GM12864 (cell line): ENCODE measurements around the gene OBSCN.

ENCODE experiments used
- DNase-seq: peaks from one replicate; pipeline ENCODE4 v3.0.0-alpha.2; 2011; ENCODE audit warnings: low read depth
- H3K4me3 ChIP-seq: 2 replicates; pipeline ENCODE4 v1.5.1; 2011; ENCODE audit warnings: mild to moderate bottlenecking, low read depth, low read length, control low read depth
- TF ChIP-seq, protein P1 (sequence below): IDR thresholded peaks from 2 replicates; pipeline ENCODE4 v1.5.1; 2011; ENCODE audit warnings: low read depth, mild to moderate bottlenecking, moderate library complexity, low read length, control low read depth, inconsistent platforms; ENCODE audit errors: missing control alignments

The OBSCN gene

DNA sequence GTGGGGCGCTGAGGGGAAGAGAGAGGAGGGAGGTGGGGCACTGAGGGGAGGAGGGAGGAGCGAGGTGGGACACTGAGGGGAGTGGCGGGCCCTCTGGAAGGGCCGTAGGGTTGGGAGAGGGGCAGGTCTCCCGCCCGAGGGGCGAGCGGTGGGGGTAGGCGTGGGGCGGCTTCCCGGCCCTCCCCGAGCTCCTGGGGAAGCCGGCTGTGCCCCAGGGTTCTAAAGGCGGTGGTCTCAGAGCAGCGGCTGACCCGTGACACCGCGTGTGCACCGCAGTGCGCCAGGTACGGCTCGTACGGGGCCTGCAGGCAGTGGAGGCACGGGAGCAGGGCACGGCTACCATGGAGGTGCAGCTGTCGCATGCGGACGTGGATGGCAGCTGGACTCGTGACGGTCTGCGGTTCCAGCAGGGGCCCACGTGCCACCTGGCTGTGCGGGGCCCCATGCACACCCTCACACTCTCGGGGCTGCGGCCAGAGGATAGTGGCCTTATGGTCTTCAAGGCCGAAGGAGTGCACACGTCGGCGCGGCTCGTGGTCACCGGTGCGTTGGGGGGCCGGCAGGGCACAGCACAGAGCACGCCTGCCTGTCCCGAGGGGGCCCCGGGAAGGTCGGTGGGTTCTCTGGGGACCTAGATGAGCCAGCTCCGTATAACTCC, 68.5 kb downstream of the OBSCN start:
- TF ChIP-seq, protein P1, sequence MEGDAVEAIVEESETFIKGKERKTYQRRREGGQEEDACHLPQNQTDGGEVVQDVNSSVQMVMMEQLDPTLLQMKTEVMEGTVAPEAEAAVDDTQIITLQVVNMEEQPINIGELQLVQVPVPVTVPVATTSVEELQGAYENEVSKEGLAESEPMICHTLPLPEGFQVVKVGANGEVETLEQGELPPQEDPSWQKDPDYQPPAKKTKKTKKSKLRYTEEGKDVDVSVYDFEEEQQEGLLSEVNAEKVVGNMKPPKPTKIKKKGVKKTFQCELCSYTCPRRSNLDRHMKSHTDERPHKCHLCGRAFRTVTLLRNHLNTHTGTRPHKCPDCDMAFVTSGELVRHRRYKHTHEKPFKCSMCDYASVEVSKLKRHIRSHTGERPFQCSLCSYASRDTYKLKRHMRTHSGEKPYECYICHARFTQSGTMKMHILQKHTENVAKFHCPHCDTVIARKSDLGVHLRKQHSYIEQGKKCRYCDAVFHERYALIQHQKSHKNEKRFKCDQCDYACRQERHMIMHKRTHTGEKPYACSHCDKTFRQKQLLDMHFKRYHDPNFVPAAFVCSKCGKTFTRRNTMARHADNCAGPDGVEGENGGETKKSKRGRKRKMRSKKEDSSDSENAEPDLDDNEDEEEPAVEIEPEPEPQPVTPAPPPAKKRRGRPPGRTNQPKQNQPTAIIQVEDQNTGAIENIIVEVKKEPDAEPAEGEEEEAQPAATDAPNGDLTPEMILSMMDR = no peak
- no peak for DNase-seq
- H3K4me3 ChIP-seq = peak overlapping the region; percentile 2; the same call in 1 of the 2 replicates

DNA sequence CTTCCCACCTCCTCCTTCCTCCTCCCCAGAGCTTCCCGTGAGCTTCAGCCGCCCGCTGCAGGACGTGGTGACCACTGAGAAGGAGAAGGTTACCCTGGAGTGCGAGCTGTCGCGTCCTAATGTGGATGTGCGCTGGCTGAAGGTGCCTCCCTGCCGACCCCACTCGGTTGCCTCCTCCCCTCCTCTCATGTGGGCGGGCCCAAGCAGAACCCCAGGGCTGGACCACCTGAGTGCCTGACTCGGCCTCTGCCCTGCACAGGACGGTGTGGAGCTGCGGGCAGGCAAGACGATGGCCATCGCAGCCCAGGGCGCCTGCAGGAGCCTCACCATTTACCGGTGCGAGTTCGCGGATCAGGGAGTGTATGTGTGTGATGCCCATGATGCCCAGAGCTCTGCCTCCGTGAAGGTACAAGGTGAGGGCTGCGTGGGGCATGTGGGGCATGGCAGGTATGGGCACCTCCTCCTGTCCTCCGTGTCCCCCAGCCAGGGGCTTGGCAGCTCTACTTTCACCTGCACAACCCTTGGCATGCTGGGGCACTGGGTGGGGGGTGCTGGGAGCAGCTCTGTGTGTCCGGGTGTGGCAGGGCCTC, 69.2 kb downstream of the OBSCN start:
- DNase-seq = no peak
- no peak overlapping the region for H3K4me3 ChIP-seq
- TF ChIP-seq, protein P1 = no peak

DNA sequence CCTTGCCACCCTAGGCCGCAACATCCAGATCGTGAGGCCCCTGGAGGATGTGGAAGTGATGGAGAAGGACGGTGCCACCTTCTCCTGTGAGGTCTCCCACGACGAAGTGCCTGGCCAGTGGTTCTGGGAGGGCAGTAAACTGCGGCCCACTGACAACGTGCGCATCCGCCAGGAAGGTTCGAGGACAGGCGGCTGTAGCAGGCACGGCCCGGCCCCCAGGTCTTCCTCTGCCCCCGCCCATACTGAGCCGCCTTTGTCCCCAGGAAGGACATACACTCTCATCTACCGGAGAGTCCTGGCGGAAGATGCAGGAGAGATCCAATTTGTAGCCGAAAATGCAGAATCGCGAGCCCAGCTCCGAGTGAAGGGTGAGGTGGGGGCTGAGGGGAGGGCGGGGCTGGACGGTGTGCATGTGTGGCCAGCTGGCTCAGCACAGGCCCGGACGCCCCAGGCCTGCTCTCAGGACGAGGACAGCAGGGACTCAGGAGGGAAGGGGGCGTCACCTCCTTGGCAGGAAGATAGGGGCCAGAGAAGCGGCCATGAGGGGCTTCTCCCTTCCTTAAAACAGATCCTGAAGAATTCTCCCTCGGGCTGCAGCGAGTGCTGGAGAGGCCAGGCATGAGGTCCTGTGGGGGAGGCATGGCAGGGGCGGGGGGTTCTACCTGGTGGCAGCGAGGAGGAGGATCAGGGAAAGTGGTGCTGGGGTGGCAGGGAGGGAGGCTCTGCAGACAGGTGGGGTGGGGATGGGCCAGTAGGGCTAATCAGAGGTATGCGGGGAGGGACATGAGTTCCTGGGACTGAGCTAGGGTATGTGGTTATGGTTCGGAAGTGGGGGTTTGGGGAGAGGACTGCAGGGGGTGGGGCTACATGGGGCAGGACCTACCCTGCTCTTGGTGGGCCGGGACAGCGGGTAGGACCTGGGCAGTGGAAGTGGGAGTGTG, 69.9 kb downstream of the OBSCN start:
- no peak overlapping the region for H3K4me3 ChIP-seq
- DNase-seq = no peak
- TF ChIP-seq, protein P1 = no peak

DNA sequence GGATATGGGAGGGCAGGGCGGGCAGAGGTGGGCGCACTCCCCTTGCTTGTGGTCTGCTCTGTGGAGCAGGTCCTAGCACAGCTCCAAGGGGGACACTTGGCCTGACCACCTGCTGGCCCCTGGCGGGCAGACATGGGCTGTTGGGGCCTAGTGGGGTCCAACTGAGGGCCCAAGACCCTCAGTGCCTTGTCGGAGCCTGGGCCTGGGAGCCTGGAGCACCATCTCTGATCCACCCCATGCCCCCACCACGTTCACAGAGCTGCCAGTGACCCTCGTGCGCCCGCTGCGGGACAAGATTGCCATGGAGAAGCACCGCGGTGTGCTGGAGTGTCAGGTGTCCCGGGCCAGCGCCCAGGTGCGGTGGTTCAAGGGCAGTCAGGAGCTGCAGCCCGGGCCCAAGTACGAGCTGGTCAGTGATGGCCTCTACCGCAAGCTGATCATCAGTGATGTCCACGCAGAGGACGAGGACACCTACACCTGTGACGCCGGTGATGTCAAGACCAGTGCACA, 70.6 kb downstream of the OBSCN start:
- no peak overlapping the region for H3K4me3 ChIP-seq
- TF ChIP-seq, protein P1 = no peak
- no peak for DNase-seq

DNA sequence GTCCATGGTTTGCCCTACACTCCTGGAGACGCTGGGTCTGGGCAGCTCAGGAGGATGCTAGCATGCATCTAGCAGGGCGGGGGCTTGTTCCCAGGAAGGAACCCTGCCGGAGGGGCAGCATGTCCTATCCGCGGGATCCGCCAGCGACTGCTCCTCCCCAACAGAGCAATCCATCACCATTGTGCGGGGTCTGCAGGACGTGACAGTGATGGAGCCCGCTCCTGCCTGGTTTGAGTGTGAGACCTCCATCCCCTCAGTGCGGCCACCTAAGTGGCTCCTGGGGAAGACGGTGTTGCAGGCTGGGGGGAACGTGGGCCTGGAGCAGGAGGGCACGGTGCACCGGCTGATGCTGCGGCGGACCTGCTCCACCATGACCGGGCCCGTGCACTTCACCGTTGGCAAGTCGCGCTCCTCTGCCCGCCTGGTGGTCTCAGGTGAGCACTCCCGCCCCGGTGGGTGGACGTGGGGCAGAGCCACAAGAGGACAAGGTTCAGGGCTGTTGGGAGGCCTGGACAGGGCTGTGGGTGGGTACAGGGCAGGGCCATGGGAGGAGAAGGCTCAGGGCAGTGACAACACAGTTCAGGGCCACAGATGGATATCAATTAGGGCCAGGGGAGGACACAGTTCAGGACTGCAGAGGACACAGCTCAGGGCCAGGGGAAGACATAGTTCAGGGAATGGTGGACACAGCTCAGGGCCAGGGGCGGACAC, 71.3 kb downstream of the OBSCN start:
- no peak overlapping the region for H3K4me3 ChIP-seq
- no peak for DNase-seq
- TF ChIP-seq, protein P1 = no peak

DNA sequence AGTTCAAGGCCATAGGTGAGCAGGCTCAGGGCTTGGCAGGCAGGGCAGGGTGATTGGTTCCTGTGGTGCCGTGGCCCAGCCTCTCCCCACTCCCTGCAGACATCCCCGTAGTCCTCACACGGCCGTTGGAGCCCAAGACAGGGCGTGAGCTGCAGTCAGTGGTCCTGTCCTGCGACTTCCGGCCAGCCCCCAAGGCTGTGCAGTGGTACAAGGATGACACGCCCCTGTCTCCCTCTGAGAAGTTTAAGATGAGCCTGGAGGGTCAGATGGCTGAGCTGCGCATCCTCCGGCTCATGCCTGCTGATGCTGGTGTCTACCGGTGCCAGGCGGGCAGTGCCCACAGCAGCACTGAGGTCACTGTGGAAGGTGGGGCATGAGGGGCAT, 71.9 kb downstream of the OBSCN start:
- H3K4me3 ChIP-seq = no peak overlapping the region
- DNase-seq = no peak
- TF ChIP-seq, protein P1 = no peak
